ENCODE results near the gene ABHD12B.

Gene ABHD12B

GRCh38 chr14:50871914-50872732, at the start of gene ABHD12B:
Gene ABHD12B, plus strand, starts transcription at chr14:50872053. Its CDS starts 122 bp downstream, at chr14:50872175.
- in situ Hi-C loops (cut with MboI; ENCODE audit: low sequenced_read_pairs) = no loop called here

- in situ Hi-C loops (cut with MboI; ENCODE audit: low sequenced_read_pairs) = no loop called here
Measured at GRCh38 chr14:50822501-50823042, 49.3 kb upstream of the ABHD12B start.

- in situ Hi-C loops (cut with MboI; ENCODE audit: low sequenced_read_pairs) = no loop called here
Measured at GRCh38 chr14:50823051-50823761, 48.6 kb upstream of the ABHD12B start.

GRCh38 chr14:50823762-50824636, 47.9 kb upstream of the ABHD12B start:
- in situ Hi-C loops (cut with MboI; ENCODE audit: low sequenced_read_pairs) = no loop called here

GRCh38 chr14:50825307-50825706, 46.5 kb upstream of the ABHD12B start:
- in situ Hi-C loops (cut with MboI; ENCODE audit: low sequenced_read_pairs) = no loop called here

GRCh38 chr14:50826681-50827080, 45.2 kb upstream of the ABHD12B start:
- in situ Hi-C loops (cut with MboI; ENCODE audit: low sequenced_read_pairs) = no loop called here

GRCh38 chr14:50828721-50829488, 42.9 kb upstream of the ABHD12B start:
- in situ Hi-C loops (cut with MboI; ENCODE audit: low sequenced_read_pairs) = no loop called here

- in situ Hi-C loops (cut with MboI; ENCODE audit: low sequenced_read_pairs) = no loop called here
Measured at GRCh38 chr14:50829489-50830043, 42.3 kb upstream of the ABHD12B start.

- in situ Hi-C loops (cut with MboI; ENCODE audit: low sequenced_read_pairs) = no loop called here
Measured at GRCh38 chr14:50830044-50830931, 41.6 kb upstream of the ABHD12B start.

- in situ Hi-C loops (cut with MboI; ENCODE audit: low sequenced_read_pairs) = no loop called here
Measured at GRCh38 chr14:50830932-50831725, 40.7 kb upstream of the ABHD12B start, which contains the start of gene NIN. Gene NIN, minus strand, starts transcription at chr14:50831162. Its CDS starts 9,106 bp downstream, at chr14:50822056.

GRCh38 chr14:50831726-50832168, 40.1 kb upstream of the ABHD12B start:
- in situ Hi-C loops (cut with MboI; ENCODE audit: low sequenced_read_pairs) = no loop called here

GRCh38 chr14:50832935-50833630, 38.8 kb upstream of the ABHD12B start:
- in situ Hi-C loops (cut with MboI; ENCODE audit: low sequenced_read_pairs) = no loop called here

GRCh38 chr14:50834802-50835276, 37.0 kb upstream of the ABHD12B start:
- in situ Hi-C loops (cut with MboI; ENCODE audit: low sequenced_read_pairs) = no loop called here

- in situ Hi-C loops (cut with MboI; ENCODE audit: low sequenced_read_pairs) = no loop called here
Measured at GRCh38 chr14:50835280-50835679, 36.6 kb upstream of the ABHD12B start.

- in situ Hi-C loops (cut with MboI; ENCODE audit: low sequenced_read_pairs) = no loop called here
Measured at GRCh38 chr14:50836515-50836914, 35.3 kb upstream of the ABHD12B start.

GRCh38 chr14:50837271-50837670, 34.6 kb upstream of the ABHD12B start:
- in situ Hi-C loops (cut with MboI; ENCODE audit: low sequenced_read_pairs) = no loop called here

- in situ Hi-C loops (cut with MboI; ENCODE audit: low sequenced_read_pairs) = no loop called here
Measured at GRCh38 chr14:50837850-50838470, 33.9 kb upstream of the ABHD12B start.

Data from hTERT RPE-1 (cell line).